GM12874 (cell line): ENCODE data around the gene DPF1.

Experiments used
- TF ChIP-seq, protein P1 (sequence below): IDR thresholded peaks from 2 replicates; pipeline ENCODE4 v1.5.1; 2011; ENCODE audit warnings: low read depth, mild to moderate bottlenecking, control low read depth, low read length, moderate library complexity; ENCODE audit not compliant: insufficient read depth

Gene DPF1

DNA sequence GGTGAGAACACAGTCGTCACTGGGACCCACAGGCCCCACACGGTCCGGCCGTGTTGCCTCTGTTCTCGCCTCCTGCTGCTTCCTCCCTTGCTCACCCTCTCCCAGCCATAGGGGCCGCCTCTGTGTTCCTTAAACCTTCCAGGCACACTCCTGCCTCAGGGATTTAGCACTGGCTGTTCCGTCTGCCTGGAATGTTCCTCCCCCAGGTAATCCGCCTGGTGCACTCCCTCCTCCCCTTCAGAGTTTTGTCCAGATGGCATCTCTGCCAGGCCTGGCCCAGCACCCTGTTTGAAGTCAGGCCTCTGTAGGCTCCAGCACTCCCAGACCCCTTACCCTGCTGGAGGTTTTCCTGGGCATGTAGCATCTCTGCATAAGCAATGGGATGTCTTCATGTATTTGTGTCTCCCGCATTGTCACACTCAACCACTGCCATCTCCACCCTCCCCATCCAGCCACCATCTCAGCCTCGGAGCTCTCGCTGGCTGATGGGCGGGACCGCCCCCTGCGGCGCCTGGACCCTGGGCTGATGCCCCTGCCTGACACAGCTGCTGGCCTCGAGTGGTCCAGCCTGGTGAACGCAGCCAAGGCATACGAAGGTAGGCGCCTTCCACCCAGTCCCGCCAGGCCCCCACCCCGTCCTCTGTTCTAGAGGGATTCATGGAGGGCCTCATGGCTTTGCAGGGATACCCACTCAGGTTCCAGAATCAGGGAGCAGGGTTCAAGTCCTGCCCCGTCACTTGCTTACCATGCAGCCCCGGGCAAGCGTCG, 25.9 kb downstream of the DPF1 start:
- TF ChIP-seq, protein P1, sequence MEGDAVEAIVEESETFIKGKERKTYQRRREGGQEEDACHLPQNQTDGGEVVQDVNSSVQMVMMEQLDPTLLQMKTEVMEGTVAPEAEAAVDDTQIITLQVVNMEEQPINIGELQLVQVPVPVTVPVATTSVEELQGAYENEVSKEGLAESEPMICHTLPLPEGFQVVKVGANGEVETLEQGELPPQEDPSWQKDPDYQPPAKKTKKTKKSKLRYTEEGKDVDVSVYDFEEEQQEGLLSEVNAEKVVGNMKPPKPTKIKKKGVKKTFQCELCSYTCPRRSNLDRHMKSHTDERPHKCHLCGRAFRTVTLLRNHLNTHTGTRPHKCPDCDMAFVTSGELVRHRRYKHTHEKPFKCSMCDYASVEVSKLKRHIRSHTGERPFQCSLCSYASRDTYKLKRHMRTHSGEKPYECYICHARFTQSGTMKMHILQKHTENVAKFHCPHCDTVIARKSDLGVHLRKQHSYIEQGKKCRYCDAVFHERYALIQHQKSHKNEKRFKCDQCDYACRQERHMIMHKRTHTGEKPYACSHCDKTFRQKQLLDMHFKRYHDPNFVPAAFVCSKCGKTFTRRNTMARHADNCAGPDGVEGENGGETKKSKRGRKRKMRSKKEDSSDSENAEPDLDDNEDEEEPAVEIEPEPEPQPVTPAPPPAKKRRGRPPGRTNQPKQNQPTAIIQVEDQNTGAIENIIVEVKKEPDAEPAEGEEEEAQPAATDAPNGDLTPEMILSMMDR = no peak

GRCh38 chr19:38196948-38197656, 26.9 kb downstream of the DPF1 start:
- TF ChIP-seq, protein P1 = no peak

DNA sequence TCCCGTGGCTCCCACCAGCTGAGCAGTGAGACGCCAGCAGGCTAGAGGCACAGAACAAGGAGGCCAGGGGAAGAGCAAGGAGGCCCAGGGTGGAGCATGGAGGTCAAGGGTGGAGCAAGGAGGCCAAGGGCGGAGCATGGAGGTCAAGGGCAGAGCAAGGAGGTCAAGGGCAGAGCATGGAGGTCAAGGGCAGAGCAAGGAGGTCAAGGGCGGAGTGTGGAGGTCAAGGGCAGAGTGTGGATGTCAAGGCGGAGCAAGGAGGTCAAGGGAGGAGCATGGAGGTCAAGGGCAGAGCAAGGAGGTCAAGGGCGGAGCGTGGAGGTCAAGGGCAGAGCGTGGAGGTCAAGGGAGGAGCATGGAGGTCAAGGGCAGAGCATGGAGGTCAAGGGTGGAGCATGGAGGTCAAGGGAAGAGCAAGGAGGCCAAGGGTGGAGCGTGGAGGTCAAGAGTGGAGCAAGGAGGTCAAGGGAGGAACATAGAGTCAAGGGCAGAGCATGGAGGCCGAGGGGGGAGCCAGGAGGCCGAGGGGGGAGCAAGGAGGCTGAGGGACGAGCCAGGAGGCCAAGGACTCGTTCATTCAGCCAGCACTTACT, 27.7 kb downstream of the DPF1 start:
- TF ChIP-seq, protein P1 = no peak

GRCh38 chr19:38195237-38195636, 28.8 kb downstream of the DPF1 start:
- TF ChIP-seq, protein P1 = no peak

DNA sequence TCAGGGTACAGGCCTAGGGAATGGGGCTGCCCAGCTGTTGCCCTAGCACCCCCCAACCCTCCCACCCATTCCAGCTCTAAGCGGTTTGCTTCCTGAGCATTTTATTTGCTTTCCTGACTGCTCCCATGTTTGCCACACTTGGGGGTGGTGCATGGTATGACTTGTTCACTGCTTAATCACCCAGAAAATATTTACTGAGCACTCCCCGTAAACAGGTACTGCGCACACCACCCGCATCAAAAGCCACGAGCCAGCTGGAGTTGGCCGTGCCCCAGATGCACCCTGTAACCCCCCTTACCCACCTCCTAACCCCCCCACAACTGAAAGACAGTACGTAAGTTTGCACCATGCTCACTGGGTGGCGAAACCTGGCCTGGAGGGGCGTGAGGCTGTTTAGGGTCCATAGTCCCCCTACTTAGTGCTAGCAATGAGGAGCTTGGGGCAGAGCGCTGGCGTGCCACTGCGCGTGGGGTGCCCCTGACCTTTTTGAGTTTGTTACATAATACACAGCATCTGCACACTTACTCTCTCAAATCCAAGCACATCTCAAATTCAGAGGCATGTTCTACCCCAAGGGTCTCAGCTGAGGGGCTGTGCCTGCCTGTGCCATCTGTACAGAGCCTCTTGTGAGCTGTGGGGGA, 29.8 kb downstream of the DPF1 start:
- TF ChIP-seq, protein P1 = no peak

GRCh38 chr19:38193445-38193844, 30.6 kb downstream of the DPF1 start:
- TF ChIP-seq, protein P1 = no peak

DNA sequence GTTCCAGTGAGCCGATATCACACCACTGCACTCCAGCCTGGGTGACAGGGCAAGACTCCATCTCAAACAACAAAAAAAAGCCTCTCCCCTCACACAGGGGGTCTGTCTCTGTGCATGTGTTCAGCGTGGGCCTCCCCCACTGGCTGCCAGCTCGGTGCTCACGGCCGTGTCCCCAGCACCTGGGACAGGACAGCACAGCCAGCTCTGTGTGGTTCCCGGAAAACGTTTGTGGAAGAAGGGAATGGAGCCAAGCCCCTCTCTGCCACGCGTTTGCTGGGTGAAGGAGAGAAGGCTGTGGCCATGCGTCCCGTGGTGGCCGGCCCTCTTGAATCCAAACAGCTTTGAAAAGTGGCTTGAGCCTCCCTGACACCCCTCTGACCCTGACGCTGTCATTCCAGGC, 32.3 kb downstream of the DPF1 start:
- TF ChIP-seq, protein P1 = no peak
